ENCODE measurements around the gene CMBL.

DNA sequence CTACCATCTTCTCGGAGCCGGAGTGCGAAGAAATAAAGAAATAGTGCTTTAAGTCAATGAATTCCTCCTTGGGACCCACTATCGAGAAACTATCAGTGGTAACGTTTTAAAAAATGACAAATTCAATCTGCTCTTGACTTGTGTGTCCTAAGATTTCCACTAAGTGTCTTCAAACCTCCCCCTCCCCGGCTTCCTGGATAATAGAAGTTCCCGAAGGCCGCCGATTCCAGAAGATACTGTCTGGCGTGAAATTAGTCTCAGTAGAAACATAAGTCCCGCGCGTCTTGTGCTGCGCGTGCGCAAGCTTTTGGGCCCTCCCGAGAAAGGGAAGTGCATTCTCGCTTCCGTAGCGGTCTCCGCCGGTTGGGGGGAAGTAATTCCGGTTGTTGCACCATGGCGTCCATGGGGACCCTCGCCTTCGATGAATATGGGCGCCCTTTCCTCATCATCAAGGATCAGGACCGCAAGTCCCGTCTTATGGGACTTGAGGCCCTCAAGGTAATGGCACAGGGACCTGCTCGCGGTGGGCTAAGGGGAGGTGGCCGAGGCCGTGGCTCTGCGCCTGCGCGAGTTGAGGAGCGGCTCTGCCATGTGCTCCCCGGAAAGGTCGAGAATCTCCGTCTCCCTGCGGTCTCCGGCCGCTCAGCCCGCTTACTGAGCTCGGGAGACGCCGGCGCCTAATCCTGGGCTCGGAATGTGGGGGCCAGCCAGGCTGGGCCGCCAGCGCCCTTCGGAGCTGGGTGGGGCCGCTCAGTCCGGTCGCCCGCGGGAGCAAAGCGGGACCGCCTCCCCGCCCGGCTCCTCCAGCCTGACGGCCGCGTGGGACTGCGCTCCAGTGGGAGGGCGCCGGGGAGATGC, 57.5 kb downstream of the CMBL start, which contains the start of gene CCT5:
- TF ChIP-seq CREB1 (IDR thresholded peaks at IDR 0.05; ENCODE audit: low read depth): no peak
- peak; percentile 34; the same call in 1 of the 2 replicates for TF ChIP-seq EP300 (IDR thresholded peaks at IDR 0.05; ENCODE audit: borderline replicate concordance)
- no peak for TF ChIP-seq RAD21 (IDR thresholded peaks at IDR 0.05; ENCODE audit: low read depth)
- no peak for TF ChIP-seq CEBPB (IDR thresholded peaks at IDR 0.05)
- TF ChIP-seq TAF1 (IDR thresholded peaks at IDR 0.05; ENCODE audit: low read depth): peak; percentile 88
- no peak; the same call in 1 of the 2 replicates for TF ChIP-seq ZBTB7A (IDR thresholded peaks at IDR 0.05; ENCODE audit: low read depth)
- TF ChIP-seq, protein P1, sequence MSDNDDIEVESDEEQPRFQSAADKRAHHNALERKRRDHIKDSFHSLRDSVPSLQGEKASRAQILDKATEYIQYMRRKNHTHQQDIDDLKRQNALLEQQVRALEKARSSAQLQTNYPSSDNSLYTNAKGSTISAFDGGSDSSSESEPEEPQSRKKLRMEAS (IDR thresholded peaks at IDR 0.05): peak; percentile 98
- TF ChIP-seq, protein P2, sequence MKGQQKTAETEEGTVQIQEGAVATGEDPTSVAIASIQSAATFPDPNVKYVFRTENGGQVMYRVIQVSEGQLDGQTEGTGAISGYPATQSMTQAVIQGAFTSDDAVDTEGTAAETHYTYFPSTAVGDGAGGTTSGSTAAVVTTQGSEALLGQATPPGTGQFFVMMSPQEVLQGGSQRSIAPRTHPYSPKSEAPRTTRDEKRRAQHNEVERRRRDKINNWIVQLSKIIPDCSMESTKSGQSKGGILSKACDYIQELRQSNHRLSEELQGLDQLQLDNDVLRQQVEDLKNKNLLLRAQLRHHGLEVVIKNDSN (IDR thresholded peaks at IDR 0.05): no peak; the same call in 1 of the 2 replicates
- TF ChIP-seq, protein P3, sequence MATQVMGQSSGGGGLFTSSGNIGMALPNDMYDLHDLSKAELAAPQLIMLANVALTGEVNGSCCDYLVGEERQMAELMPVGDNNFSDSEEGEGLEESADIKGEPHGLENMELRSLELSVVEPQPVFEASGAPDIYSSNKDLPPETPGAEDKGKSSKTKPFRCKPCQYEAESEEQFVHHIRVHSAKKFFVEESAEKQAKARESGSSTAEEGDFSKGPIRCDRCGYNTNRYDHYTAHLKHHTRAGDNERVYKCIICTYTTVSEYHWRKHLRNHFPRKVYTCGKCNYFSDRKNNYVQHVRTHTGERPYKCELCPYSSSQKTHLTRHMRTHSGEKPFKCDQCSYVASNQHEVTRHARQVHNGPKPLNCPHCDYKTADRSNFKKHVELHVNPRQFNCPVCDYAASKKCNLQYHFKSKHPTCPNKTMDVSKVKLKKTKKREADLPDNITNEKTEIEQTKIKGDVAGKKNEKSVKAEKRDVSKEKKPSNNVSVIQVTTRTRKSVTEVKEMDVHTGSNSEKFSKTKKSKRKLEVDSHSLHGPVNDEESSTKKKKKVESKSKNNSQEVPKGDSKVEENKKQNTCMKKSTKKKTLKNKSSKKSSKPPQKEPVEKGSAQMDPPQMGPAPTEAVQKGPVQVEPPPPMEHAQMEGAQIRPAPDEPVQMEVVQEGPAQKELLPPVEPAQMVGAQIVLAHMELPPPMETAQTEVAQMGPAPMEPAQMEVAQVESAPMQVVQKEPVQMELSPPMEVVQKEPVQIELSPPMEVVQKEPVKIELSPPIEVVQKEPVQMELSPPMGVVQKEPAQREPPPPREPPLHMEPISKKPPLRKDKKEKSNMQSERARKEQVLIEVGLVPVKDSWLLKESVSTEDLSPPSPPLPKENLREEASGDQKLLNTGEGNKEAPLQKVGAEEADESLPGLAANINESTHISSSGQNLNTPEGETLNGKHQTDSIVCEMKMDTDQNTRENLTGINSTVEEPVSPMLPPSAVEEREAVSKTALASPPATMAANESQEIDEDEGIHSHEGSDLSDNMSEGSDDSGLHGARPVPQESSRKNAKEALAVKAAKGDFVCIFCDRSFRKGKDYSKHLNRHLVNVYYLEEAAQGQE (IDR thresholded peaks at IDR 0.05; ENCODE audit: low read depth): no peak; the same call in 1 of the 2 replicates
- peak; percentile 86 for TF ChIP-seq YY1 (IDR thresholded peaks at IDR 0.05; ENCODE audit: low read depth)
- peak; percentile 62; the same call in 1 of the 2 replicates for TF ChIP-seq TCF12 (IDR thresholded peaks at IDR 0.05; ENCODE audit: low read depth)
